Measurements from ENCODE around the gene EML4. TPM values are rescaled to one million over a fixed set of nuclear protein-coding genes. Genes with fewer than 3 reads are reported as not detected.

Gene EML4
- total RNA-seq, 4 donors from 2014 or later, result 11.6 to 29.8 (median 22.4) TPM

- no peaks in the 10 kb centered on the region for H3K36me3 ChIP-seq
- H3K9me3 ChIP-seq, result no peaks in the 10 kb centered on the region
- WGBS, 2 donors, result 78 to 91% methylated on average over 4 of the region's 4 CpGs
- H3K27me3 ChIP-seq, result no peaks in the 10 kb centered on the region
- no peak overlapping the region for H3K4me3 ChIP-seq
- no peaks in the 10 kb centered on the region for H3K4me1 ChIP-seq
- TF ChIP-seq POLR2A (IDR thresholded peaks at IDR 0.05) (no peak), CTCF (IDR thresholded peaks at IDR 0.05) (no peak)
- no peak for DNase-seq
- H3K27ac ChIP-seq, result no peak overlapping the region
- intact Hi-C loops (cut with DNase I), result no loop called here
Measured at GRCh38 chr2:42153944-42154581, 15.1 kb upstream of the EML4 start.

- Histone ChIP-seq H3K4me1 (no peaks in the 10 kb centered on the region), H3K27me3 (no peaks in the 10 kb centered on the region), H3K4me3 (no peak overlapping the region), H3K9me3 (no peaks in the 10 kb centered on the region), H3K27ac (no peak overlapping the region), H3K36me3 (no peaks in the 10 kb centered on the region)
- TF ChIP-seq POLR2A (IDR thresholded peaks at IDR 0.05), result no peak
- no peak for TF ChIP-seq CTCF (IDR thresholded peaks at IDR 0.05)
- WGBS, 2 donors, result 76 to 85% methylated on average over 3 to 4 of the region's 4 CpGs
- DNase-seq, result no peak
- intact Hi-C loops (cut with DNase I), result no loop called here
Measured at GRCh38 chr2:42156721-42157120, 12.4 kb upstream of the EML4 start.

- no peaks in the 10 kb centered on the region for H3K36me3 ChIP-seq
- no peaks in the 10 kb centered on the region for H3K4me1 ChIP-seq
- no peak overlapping the region for H3K27ac ChIP-seq
- TF ChIP-seq CTCF (IDR thresholded peaks at IDR 0.05) (no peak), POLR2A (IDR thresholded peaks at IDR 0.05) (no peak)
- no peak for DNase-seq
- H3K4me3 ChIP-seq, result no peak overlapping the region
- no peaks in the 10 kb centered on the region for H3K9me3 ChIP-seq
- intact Hi-C loops (cut with DNase I), result no loop called here
- H3K27me3 ChIP-seq, result no peaks in the 10 kb centered on the region
Measured at GRCh38 chr2:42161444-42161843, 7.7 kb upstream of the EML4 start.

GRCh38 chr2:42163444-42164045, 5.6 kb upstream of the EML4 start:
- Histone ChIP-seq H3K27me3 (no peaks in the 10 kb centered on the region), H3K4me3 (no peak overlapping the region), H3K36me3 (no peaks in the 10 kb centered on the region), H3K9me3 (no peaks in the 10 kb centered on the region), H3K4me1 (peaks cover 0 to under 1% (median 0%) of the 10 kb centered on the region in 3 donors), H3K27ac (no peak overlapping the region)
- no peak for DNase-seq
- intact Hi-C loops (cut with DNase I), result no loop called here
- 80 to 84% methylated on average over 7 to 8 of the region's 8 CpGs for WGBS, 2 donors
- TF ChIP-seq POLR2A (IDR thresholded peaks at IDR 0.05), result no peak
- no peak for TF ChIP-seq CTCF (IDR thresholded peaks at IDR 0.05)

- Histone ChIP-seq H3K9me3 (no peaks in the 10 kb centered on the region), H3K4me1 (peaks cover 0 to 5% (median 4%) of the 10 kb centered on the region in 3 donors), H3K4me3 (no peak overlapping the region), H3K36me3 (no peaks in the 10 kb centered on the region), H3K27ac (no peak overlapping the region), H3K27me3 (no peaks in the 10 kb centered on the region)
- intact Hi-C loops (cut with DNase I), result no loop called here
- WGBS, 2 donors, result 61 to 67% methylated on average over 3 of the region's 3 CpGs
- no peak for TF ChIP-seq POLR2A (IDR thresholded peaks at IDR 0.05)
- no peak for TF ChIP-seq CTCF (IDR thresholded peaks at IDR 0.05)
- no peak for DNase-seq
Measured at GRCh38 chr2:42164046-42164445, 5.1 kb upstream of the EML4 start.
